HG02798 (cell line): ENCODE measurements around the gene CRB2.
"Not testable (repeated sequence)": the region's sequence is repeated elsewhere in the genome, so short reads cannot be mapped to it uniquely, and the experiment has no call there.

Source experiments
- ATAC-seq: cut with Tn5 transposase; IDR thresholded peaks from one replicate; pipeline ENCODE4 v1.9.1; 2021; ENCODE audit warnings: mild to moderate bottlenecking; ENCODE audit not compliant: unreplicated experiment, poor library complexity

Gene CRB2

DNA sequence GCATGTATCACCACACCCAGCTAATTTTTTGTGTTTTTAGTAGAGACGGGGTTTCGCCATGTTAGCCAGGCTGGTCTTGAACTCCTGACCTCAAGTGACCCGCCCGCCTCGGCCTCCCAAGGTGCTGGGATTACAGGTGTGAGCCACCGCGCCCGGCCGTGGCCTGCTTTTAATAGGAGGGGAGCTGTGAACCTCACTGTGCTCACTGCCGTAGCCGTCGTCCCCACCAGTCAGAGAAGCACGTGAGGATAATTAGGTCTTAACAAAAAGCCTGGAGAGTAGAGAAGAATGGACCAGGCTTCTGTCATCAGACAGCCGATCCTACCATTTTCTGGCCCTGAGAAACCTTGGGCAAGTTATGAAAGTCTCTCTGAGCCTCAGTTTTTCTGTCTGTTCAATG lies 42.9 kb downstream of the CRB2 start:
- not testable (repeated sequence) for ATAC-seq

DNA sequence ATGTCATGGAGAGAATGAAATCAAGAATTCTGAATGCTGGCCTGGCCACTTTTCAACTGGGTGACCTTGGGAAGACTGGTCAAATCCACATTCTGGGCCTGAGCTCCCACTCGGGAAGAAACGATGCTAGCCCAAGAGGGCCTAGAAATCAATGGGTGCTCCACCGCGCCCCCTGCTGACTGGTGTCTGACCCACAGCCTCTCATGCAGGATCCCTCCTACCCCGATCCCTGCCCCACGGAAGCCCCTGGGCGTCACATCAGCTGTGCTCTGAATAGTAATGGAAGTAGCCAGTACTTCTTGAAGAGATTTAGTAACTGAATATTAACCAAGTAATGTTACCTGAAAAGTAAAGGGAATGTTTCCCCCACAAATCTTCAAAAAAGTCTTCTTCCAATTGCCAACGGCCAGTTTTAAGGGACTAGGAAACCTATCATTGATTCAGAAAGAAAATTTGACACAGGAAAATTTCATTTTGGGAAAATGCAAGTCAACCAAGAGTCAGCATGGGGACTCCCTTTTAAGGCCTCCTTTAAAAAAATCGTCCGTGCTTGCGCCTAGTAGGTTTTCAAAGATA lies 43.9 kb downstream of the CRB2 start:
- ATAC-seq: no peak

DNA sequence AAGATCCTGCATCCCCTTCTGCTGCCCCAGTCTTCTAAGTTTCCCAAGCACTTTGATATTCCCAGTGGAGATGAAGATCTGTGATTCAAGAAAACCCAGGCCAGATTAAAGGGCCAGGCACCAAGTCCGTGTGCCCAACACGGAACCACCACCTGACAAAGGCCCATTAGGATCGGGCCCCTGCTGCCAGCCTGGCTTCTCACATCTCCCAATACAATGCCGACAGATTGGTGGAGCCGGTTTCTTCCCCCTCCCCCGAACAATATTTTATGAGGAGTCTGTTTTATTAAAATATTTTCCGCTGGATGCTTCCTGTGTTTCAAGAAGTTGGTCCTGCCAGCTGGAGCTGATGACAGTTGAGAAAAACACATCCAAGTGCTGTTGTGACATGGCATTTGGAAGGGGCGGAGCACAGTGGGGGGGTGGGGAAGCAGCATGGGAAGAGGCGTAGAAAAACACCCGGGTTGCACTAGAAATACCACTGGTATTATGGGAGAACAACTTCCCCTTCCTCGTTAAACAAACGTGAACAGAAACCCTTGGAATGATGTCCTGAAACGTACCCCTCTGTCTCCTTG lies 45.0 kb downstream of the CRB2 start:
- no peak for ATAC-seq

DNA sequence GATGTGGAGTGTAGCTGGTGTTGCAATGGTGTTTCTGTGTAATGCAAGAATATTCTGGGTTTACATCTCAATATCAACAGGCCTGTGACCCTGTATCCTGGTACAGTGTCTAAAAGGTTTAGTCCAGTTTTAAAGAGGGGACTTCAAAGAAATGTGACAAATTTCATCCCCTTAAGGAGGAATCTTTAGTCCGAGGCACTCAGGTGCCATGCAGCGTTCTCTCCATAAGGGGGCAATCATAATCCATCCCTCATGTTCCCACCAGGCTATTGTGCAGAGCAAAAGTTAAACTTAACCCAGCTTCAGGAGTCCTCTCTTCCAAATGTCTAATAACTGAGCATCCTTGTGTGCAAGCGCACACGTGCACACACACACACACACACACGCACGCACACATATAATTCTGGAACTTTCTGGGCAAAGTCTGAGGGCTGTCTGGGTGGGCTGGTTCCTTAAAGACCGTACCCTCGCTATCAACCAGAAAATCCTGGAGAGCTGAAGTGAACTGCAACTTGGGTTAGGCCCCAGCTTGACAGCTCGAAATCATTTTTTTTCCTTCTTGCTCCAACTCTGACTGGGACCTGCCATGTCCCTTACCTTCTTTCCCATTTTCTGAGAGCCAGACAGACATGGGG lies 46.0 kb downstream of the CRB2 start:
- no peak for ATAC-seq

DNA sequence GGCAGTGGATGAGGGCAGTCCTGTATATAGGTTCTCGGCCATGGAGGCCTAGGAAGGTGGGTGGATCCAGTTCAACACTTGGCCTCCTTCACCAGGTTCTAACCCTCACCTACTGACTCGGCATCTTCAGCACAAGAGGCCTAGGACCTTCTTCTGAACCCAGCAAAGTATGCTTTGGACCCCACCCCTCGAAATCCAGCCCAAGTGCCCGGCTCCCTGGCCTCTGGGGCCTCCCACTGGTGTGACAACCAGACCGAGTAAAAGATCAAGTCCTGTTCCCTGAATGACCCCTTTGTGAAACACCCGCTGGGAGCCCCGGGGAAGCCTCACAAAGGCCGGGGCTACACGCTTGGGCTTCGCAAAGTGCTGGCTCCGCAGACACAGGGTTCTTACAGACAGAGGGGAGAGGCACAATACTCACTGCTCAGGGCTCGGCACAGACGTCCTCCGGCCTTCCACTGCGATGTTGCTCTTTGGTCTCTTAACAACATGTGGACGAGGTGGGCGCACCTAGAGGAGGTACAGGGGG lies 47.0 kb downstream of the CRB2 start:
- no peak for ATAC-seq

DNA sequence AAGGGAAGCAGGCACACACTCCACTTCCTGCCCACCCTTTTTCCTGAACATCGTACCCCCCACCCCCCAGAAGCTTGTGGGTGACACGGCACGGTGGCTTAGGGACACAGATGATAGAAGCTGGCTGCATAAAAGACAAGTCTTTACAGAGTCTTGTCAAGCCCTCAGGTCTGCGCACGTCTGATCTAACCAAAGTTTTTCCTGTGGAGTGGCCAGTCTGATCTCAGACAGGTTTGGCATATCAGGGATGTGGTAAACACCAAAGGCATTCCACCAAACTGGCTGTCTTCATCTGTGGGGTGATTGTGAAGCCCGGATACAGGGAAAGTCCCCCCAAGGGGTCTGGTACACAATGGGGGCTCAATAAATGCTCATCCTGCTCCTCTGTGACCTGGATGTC lies 50.0 kb downstream of the CRB2 start:
- ATAC-seq: no peak

DNA sequence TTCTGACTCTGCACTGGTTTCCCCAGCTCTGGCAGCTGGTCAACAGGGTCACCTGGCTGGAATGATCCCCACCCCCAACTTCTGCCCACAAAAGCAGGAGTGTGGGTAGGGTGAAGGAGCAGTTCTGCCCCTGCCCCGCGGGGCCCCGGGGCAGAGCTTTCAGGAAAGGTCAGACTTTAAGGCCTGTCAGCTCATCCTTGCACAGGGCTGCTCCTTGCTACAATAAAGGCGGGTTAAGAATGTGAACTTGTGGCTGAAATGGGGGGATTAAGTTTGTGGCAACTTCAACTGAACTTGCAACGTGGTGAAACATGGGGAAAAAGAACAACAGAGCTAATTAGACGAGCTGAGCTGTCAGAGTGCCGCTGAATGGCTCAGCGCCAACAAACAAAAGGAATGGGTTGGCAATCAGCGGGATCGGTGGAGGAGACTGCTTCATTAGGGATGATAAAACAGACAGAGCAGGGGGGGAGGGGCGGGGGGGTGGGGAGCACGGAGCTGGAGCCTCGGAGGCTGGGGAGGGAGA lies 50.8 kb downstream of the CRB2 start:
- ATAC-seq: no peak

DNA sequence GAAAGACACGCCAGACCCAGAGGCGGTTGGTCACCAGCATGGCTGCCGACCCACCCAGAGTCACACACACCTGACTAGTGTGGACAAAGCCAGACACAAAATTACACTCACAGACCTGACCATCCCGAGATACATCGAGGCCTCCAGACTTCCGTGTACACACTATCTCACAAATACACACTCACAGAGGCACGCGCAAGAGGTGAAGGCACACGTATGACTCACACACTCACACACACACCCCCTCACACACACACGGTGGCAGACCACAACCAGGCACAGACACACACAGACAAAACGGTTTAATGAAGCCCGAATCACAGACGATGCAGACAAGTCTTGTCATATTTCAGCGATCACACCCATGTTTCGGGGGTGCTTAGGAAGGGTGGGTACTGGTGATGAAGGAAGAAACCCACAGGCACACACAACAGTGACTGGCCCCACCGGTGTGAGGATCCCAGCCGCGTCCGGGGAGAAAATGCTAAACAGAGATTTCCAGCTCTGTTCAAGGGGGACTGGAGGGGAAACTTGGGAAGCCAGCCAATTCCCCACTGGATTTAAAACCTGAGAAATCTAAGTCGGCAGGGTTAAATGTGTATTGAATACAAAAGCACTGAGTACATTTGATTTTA lies 51.3 kb downstream of the CRB2 start:
- no peak for ATAC-seq

DNA sequence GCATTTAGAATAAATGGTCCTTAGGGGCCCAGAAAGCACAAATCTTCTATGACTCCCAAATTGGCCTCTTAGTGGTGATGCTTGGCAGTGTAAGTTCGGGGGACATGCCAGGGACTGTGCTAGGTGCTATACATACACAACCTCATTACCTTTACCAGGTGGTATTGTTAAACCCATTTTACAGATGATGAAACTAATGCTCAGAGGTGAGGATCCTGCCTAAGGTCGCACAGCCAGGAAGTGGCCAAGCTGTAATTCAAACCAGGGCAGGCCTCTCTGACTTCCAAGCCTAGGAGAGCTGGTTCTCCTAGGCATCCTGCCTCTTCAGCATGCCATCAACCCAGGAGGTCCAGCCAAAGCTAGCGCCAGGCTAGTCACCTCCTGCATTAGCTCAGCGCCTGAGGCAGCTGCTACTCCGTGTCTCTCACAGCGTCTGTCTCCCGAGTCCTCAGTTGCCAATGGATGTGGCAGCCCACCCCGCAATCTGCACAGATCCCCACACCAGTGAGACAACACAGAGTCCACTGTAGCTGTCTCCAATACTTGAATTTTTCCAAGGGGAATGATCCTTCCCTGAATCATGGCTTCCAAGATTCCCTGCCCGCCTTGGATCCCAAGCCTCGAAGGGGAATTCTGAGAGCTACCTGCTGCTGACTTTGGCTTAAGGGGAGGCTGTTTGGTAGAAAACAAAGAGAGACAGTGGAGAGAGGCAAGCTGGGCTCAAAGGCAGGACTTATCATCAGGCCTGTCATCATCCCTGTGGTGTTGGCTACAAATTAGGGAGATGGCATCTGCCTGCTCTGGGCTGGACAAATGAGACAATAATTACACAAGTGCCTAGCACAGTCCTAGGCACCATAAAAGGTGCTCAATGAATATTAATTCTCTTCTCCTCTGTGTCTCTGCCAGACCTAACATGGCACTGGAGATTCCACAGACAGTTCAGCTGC lies 52.6 kb downstream of the CRB2 start:
- ATAC-seq: no peak

DNA sequence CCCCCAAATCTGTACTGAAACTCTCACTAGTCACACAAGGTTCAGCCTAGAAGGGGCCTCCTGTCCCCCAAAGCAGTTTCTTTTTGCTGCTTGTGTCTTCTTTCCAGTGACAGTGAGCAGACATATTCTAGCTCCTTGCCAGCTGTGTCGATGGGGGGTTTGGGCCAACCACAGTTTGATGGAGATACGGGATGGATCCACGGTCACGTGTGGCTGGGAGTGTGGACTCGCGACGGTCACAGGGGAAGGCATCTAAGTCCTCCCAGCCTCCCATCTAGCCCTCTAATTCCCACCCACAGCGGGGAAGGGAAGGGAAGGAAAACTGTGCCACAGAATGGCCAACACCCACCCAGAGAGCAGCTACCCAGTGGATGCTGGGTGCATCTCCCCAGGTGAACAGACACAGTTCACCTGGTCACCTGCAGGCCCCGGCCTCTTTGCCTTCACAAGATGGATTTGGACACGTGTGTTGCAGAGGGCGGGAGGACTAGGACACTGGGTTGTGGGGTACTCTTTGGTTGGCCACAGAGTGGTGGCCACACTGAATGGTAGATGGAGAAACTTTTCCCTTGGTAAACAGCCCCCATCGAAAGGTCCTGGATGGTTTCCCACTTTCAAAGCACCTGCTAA lies 54.4 kb downstream of the CRB2 start:
- ATAC-seq: no peak

DNA sequence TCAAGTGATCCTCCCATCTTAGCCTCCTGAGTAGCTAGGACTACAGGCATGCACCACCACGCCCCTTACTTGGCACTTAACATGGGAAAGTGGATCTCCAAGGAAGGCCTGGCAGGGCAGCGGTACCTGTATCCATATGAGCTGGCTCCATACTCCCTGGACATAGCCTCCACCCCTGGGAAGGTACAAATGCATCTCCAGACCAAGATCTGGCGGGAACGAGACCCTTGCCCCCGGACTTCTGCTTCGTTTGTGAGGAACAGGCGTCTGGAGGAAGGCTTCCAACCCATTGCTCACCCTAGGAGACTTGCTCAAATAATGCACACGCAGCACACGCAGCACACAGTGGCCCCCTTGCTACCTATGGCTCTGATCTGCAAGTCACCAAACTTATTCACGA lies 55.2 kb downstream of the CRB2 start:
- ATAC-seq: no peak

DNA sequence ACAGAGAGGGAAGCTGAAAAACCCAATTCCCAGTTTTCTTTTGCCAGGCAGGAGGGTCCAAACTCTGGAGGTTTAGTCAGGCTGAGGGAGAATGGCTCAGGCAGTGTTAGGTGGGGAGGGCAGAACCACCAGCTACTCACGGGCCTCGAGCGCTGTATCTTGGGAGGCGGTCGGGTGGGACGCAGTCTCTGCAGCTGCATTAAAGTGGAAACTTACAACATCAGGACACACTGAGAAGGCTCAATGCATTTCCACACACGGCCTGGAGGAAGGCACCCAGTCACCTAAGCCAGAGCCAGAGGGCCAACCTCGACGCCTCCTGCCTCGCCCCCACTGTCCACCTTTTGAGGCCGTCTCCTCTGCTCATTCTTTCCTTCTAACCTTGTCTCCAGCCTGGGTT lies 55.6 kb downstream of the CRB2 start:
- ATAC-seq: no peak

DNA sequence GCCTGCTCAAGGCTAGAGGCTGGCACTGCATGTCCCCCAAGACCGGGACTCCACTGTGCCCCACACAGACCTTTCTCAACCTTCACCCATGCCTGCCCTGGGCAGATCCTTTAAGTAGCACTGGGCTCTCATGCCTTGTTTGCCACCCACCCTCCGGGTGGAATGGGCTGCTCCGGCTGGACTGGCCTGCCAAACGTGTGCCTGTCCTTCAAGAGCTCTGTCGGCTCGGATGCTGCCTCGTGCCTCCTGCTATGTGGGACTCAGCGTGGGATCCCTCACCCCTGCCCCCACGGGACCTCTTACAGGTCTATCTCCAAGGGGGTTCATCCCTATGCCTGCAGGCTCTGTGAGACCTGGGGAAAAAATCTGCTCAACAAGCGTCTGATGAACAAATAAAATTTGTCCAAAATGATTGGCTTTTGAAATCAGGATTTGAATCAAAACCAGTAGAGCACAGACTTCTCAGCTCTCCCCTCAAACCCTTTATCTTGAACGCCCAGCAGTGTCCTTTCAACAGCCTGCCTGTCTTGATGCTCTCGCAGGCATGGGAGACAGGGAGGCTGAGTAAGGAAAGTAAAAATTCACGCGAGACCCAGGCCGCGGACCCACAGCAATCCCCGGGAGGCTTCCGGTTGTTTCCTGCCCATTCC lies 56.3 kb downstream of the CRB2 start:
- ATAC-seq: no peak

DNA sequence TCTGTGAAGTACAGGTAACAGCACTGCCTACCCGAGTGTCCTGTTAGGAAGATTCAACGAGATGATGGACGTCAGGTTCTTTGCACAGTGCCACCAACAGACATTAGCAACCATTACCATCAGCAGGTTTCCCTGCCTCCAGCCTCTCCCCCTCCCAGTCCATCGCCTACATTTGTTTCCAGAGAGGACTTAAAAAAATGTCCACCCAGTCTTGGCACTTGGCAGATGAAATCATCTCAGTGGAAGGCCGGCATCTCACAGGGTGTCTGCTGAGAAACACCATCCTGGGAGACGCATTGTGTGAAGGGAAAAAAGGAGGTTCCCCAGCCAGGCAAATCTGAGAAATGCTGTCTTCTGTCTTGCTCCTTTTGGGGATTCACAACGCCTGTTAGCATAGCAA lies 58.2 kb downstream of the CRB2 start:
- no peak for ATAC-seq

DNA sequence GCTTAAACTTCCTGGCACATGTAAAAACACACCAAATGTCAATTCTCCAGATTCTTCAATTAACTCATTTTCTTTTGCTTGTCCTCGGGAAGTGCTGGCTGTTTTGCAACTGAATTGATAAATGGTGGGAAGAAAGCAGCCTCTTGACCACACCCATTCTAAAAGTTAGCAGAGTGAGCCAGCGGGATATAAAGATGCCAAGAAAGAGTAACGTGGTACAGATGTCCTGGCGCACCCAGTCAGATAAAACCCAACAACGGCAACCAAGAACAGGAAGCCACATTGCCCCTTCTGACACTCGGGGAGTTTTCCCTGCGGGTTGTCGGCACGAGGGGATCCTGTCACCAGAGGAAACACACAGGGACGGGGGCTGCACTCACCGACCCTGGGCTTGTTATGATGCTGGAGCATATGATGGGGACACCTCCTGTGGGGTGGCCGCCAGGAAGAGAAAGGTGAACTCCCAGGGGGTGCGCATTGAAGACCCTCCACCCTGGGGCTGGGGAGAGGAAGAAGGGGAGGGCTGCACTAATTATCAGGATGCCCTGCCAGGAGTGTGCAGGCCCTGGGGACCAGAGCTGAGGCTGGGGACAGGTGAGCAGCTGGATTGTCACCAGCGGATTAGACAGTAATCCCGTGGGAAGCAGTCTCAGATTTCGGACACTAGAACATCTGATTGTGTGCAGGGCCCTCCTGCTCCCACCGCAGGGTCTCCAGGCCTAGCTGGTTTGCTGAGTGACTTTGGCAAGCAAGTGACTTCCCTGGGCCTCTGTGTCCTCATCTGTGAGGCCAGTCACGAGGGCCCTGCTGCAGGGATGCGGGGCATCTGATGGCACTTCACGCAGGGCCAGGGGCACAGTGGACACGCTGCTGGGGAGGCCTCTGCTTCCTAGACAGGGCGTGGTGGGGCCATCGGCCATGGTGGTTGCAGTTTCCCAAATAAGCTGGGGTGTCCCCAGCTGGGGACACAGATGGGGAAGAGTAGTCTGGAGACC lies 59.2 kb downstream of the CRB2 start:
- no peak for ATAC-seq

DNA sequence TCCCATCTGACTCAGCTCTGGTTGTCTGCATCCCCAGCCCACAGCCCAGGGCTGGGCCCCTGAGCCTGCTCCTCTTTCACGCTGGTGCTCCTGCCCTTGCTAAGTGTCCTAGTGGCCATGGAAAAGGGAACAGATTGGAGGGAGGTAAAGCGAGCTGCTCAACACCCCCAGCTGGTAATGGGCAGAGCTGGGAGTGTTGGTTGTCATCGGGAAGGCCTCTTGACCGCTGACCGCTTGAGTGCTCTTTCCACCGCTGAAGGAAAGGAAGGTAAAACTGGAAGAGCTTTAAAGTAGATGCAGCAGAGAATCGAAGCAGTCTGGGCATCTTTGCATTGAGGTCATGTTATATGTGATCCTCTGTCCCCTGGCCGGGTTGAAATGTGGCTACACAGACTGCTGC lies 60.2 kb downstream of the CRB2 start:
- ATAC-seq: no peak

DNA sequence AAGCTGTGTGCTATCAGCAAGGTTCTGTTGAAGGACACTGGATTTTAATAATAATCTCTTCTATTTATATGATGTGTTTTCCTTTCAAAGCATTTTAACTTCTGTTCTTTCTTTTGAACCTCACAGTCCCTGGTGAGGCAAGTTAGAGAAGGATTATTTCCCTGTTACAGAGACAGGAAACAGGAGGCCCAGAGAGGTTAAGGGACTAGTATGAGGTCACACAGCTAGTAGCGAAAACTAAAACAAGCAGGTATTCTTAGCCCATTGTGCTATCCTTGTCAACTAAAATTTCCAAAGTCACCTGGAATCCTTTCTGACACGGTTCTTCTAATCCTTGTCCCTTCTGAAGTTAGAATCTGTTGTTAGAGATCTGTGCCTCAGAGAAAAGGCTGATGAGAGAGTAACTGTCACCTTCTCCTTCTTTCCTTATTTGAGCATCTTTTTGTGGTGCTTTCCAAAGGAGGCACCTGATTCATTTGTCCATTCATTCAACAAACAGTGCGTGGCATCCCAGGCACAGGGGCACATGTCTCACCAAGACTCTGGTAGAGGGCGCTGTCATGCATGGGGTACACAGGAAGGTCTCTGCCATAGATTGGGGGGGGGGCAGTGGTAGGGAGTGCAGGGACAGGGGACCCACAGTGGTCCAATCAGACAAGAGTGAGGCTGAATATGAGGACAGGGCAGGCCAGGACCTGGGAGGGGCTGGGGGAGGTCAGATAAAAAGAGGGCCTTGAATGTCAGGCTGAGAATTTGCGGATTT lies 61.5 kb downstream of the CRB2 start:
- no peak for ATAC-seq
